OCI-LY1 (cell line): Measurements from ENCODE around the gene CD55.

ENCODE experiments used
- H2AFZ ChIP-seq: fragments of 200-600 bp; sonication (generic), shearing (Covaris generic); 2 replicates; pipeline ENCODE4 v1.6.0; 2014; ENCODE audit warnings: antibody characterized with exemption, mild to moderate bottlenecking, low read length
- H3F3A ChIP-seq: fragments of 200-600 bp; sonication (generic), shearing (Covaris generic); 2 replicates; pipeline ENCODE4 v1.6.0; 2014; ENCODE audit warnings: mild to moderate bottlenecking, antibody characterized with exemption, low read length, moderate library complexity; ENCODE audit not compliant: insufficient read depth
- H3K27ac ChIP-seq: fragments of 200-600 bp; sonication (generic); 2 replicates; pipeline ENCODE4 v1.5.1; 2014; ENCODE audit warnings: low read length, mixed run types, mild to moderate bottlenecking, low read depth; ENCODE audit not compliant: poor library complexity, severe bottlenecking
- H3K27me3 ChIP-seq: fragments of 200-600 bp; sonication (generic); 2 replicates; pipeline ENCODE4 v1.6.0; 2014; ENCODE audit warnings: antibody characterized with exemption, mild to moderate bottlenecking, low read length, moderate library complexity; ENCODE audit not compliant: insufficient read depth
- H3K36me3 ChIP-seq: fragments of 200-600 bp; sonication (generic); 2 replicates; pipeline ENCODE4 v1.6.1; 2014; ENCODE audit warnings: mild to moderate bottlenecking, antibody characterized with exemption, low read length, moderate library complexity, mixed read lengths; ENCODE audit not compliant: insufficient read depth
- H3K4me1 ChIP-seq: fragments of 200-600 bp; sonication (generic); 2 replicates; pipeline ENCODE4 v1.5.1; 2014; ENCODE audit warnings: mild to moderate bottlenecking, low read length, moderate library complexity; ENCODE audit not compliant: insufficient read depth, severe bottlenecking
- H3K4me2 ChIP-seq: fragments of 200-600 bp; sonication (generic), shearing (Covaris generic); 2 replicates; pipeline ENCODE4 v1.6.1; 2014; ENCODE audit warnings: low read length
- H3K4me3 ChIP-seq: fragments of 200-600 bp; sonication (generic); 2 replicates; pipeline ENCODE4 v1.5.1; 2014; ENCODE audit warnings: low read length, low read depth, mild to moderate bottlenecking, mixed read lengths; ENCODE audit not compliant: poor library complexity, severe bottlenecking
- H3K79me2 ChIP-seq: fragments of 200-600 bp; shearing (Covaris generic); 2 replicates; pipeline ENCODE4 v1.6.1; 2016; ENCODE audit warnings: mixed run types, low read length, mixed read lengths; ENCODE audit not compliant: insufficient read depth
- H3K9ac ChIP-seq: fragments of 200-600 bp; sonication (generic), shearing (Covaris generic); 2 replicates; pipeline ENCODE4 v1.6.1; 2014; ENCODE audit warnings: mild to moderate bottlenecking, low read length, mixed read lengths
- H3K9me2 ChIP-seq: fragments of 200-600 bp; sonication (generic), shearing (Covaris generic); 2 replicates; pipeline ENCODE4 v1.6.1; 2014; ENCODE audit warnings: low read depth, mild to moderate bottlenecking, low read length, mixed read lengths
- H3K9me3 ChIP-seq: fragments of 200-600 bp; shearing (Covaris generic); 2 replicates; pipeline ENCODE4 v1.6.1; 2014; ENCODE audit warnings: low read length, mixed read lengths
- H4K20me1 ChIP-seq: fragments of 200-600 bp; sonication (generic), shearing (Covaris generic); 2 replicates; pipeline ENCODE4 v1.6.0; 2016; ENCODE audit warnings: mild to moderate bottlenecking, low read length; ENCODE audit not compliant: insufficient read depth
- EZH2 ChIP-seq: fragments of 200-600 bp; sonication (generic), shearing (Covaris generic); IDR thresholded peaks from 2 replicates; pipeline ENCODE4 v1.8.0; 2017; ENCODE audit warnings: borderline replicate concordance, mixed run types, mild to moderate bottlenecking, antibody characterized with exemption, low read length, moderate library complexity, mixed read lengths
- TF ChIP-seq, protein P1 (sequence below): fragments of 200-600 bp; sonication (generic), shearing (Covaris generic); IDR thresholded peaks from 2 replicates; pipeline ENCODE4 v1.5.1; 2017; ENCODE audit warnings: mild to moderate bottlenecking, antibody characterized with exemption, low read length, moderate library complexity, mixed read lengths

Gene CD55

DNA sequence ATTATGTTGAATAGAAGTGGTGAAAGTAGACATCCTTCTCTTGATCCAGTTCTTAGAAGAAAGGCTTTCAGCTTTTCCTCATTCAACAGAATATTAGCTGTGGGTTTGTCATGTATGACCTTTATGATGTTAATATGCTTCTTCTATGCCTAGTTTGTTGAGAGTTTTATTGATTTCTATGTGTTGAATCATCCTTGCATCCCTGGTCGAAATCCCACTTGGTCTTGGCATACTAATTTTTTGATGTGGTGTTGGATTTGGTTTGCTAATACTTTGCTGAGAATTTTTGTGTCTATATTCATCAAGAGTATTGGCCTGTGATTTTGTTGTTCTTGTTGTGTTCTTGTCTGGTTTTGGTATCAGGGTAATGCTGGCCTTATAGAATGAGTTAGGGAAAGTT is 20.9 kb downstream of the CD55 start:
- Histone ChIP-seq H3K9me2 (no peaks in the 10 kb centered on the region), H3K27me3 (no peaks in the 10 kb centered on the region), H3K9ac (no peak overlapping the region), H3F3A (no peaks in the 10 kb centered on the region), H3K4me2 (no peak overlapping the region), H4K20me1 (no peaks in the 10 kb centered on the region), H2AFZ (no peak overlapping the region), H3K4me1 (peaks cover 2% of the 10 kb centered on the region), H3K36me3 (peaks cover 5% of the 10 kb centered on the region), H3K4me3 (no peak overlapping the region), H3K9me3 (no peaks in the 10 kb centered on the region), H3K27ac (no peak overlapping the region), H3K79me2 (no peaks in the 10 kb centered on the region)
- TF ChIP-seq, protein P1, sequence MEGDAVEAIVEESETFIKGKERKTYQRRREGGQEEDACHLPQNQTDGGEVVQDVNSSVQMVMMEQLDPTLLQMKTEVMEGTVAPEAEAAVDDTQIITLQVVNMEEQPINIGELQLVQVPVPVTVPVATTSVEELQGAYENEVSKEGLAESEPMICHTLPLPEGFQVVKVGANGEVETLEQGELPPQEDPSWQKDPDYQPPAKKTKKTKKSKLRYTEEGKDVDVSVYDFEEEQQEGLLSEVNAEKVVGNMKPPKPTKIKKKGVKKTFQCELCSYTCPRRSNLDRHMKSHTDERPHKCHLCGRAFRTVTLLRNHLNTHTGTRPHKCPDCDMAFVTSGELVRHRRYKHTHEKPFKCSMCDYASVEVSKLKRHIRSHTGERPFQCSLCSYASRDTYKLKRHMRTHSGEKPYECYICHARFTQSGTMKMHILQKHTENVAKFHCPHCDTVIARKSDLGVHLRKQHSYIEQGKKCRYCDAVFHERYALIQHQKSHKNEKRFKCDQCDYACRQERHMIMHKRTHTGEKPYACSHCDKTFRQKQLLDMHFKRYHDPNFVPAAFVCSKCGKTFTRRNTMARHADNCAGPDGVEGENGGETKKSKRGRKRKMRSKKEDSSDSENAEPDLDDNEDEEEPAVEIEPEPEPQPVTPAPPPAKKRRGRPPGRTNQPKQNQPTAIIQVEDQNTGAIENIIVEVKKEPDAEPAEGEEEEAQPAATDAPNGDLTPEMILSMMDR, result no peak
- TF ChIP-seq EZH2, result no peak

DNA sequence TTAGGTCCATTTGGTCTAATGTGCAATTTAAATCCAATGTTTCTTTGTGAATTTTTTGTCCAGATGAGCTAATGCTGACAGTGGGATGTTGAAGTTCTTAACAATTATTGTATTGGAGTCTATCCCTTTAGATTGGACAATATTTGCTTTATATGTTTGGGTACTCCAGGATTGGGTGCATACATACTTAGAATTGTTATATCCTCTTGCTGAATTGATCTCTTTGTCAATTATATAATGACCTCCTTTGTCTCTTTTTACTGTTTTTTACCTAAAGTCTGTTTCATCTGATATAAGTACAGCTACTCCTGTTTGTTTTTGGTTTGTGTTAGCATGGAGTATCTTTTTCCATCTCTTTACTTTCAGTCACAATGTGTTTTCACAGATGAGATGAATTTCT is 22.2 kb downstream of the CD55 start:
- Histone ChIP-seq H3K9ac (no peak overlapping the region), H3K36me3 (peaks cover 12% of the 10 kb centered on the region), H4K20me1 (no peaks in the 10 kb centered on the region)

GRCh38 chr1:207344221-207344620 is 22.7 kb downstream of the CD55 start:
- H3K36me3 ChIP-seq, result peaks cover 12% of the 10 kb centered on the region

More for the DNA sequence above, 22.2 kb downstream of the CD55 start:
- H3K27me3 ChIP-seq, result no peaks in the 10 kb centered on the region
- H3K4me1 ChIP-seq, result no peaks in the 10 kb centered on the region
- H2AFZ ChIP-seq, result no peak overlapping the region
- no peak overlapping the region for H3K4me3 ChIP-seq
- no peaks in the 10 kb centered on the region for H3K9me2 ChIP-seq
- H3K79me2 ChIP-seq, result no peaks in the 10 kb centered on the region
- no peak overlapping the region for H3K4me2 ChIP-seq
- TF ChIP-seq, protein P1, result no peak
- TF ChIP-seq EZH2, result no peak
- H3K9me3 ChIP-seq, result no peaks in the 10 kb centered on the region
- no peaks in the 10 kb centered on the region for H3F3A ChIP-seq
- no peak overlapping the region for H3K27ac ChIP-seq

More at GRCh38 chr1:207344221-207344620, 22.7 kb downstream of the CD55 start:
- Histone ChIP-seq H4K20me1 (no peaks in the 10 kb centered on the region), H3K4me3 (no peak overlapping the region), H3F3A (no peaks in the 10 kb centered on the region), H3K9ac (no peak overlapping the region), H3K79me2 (no peaks in the 10 kb centered on the region), H3K27ac (no peak overlapping the region), H3K27me3 (no peaks in the 10 kb centered on the region), H3K9me2 (no peaks in the 10 kb centered on the region), H3K4me2 (no peak overlapping the region), H3K9me3 (no peaks in the 10 kb centered on the region), H3K4me1 (no peaks in the 10 kb centered on the region), H2AFZ (no peak overlapping the region)
- no peak for TF ChIP-seq EZH2
- TF ChIP-seq, protein P1, result no peak
